HEK293 (cell line): ENCODE results near the gene GLT6D1.
A peak's percentile ranks its signal among the peaks of the same experiment; 100 is the strongest.
"Not testable (repeated sequence)": the region's sequence is repeated elsewhere in the genome, so short reads cannot be mapped to it uniquely, and the experiment has no call there.

ENCODE experiments used
- CTCF ChIA-PET: fragments of 350-600 bp; formaldehyde crosslinking; extraction: SDS; loops from one replicate; lab custom pipeline; 2021; ENCODE audit warnings: antibody characterized with exemption; lab: Yijun Ruan, JAX
- POLR2A ChIA-PET: fragments of 300-600 bp; formaldehyde crosslinking; extraction: SDS; loops from one replicate; lab custom pipeline; 2020; ENCODE audit warnings: antibody characterized with exemption, inconsistent platforms; lab: Yijun Ruan, JAX
- H3K27ac ChIP-seq: fragments of 200-500 bp; sonication (Bioruptor generic); 2 replicates; pipeline ENCODE4 v1.5.1; 2014; ENCODE audit warnings: low read depth, low read length, control low read depth, inconsistent platforms; ENCODE audit errors: extremely low read depth
- H3K36me3 ChIP-seq, 2 experiments: fragments of 200-500 bp in 1 of 2; sonication (Bioruptor generic) in 1 of 2; 1 replicate in 1 of 2; 2 replicates in 1 of 2; pipeline ENCODE4 v1.5.1; 2014 to 2017; ENCODE audit warnings: inconsistent platforms in 2 of 2, low read length in 2 of 2; ENCODE audit not compliant: control insufficient read depth in 2 of 2, insufficient read depth in 1 of 2
- H3K4me1 ChIP-seq: fragments of 200-500 bp; sonication (Bioruptor generic); 2 replicates; pipeline ENCODE4 v1.5.1; 2014; ENCODE audit warnings: mild to moderate bottlenecking, low read length, inconsistent platforms; ENCODE audit not compliant: control insufficient read depth, insufficient read depth
- H3K4me3 ChIP-seq: 2 replicates; pipeline ENCODE4 v1.5.1; 2011; ENCODE audit warnings: low read depth, mild to moderate bottlenecking, control low read depth, low read length, moderate library complexity
- H3K9me3 ChIP-seq: fragments of 200-500 bp; sonication (Bioruptor generic); 2 replicates; pipeline ENCODE4 v1.5.1; 2014; ENCODE audit warnings: low read depth, low read length, inconsistent platforms; ENCODE audit not compliant: control insufficient read depth, insufficient read depth
- GLI4 ChIP-seq: fragments of 450-650 bp; formaldehyde crosslinking; IDR thresholded peaks from 2 replicates; pipeline ENCODE4 v1.5.1; 2016; ENCODE audit warnings: missing biosample characterization, missing genetic modification characterization
- IKZF3 ChIP-seq: fragments of 450-650 bp; IDR thresholded peaks from 2 replicates; pipeline ENCODE4 v1.5.0; 2018; ENCODE audit warnings: missing biosample characterization, mild to moderate bottlenecking, missing genetic modification characterization, moderate library complexity
- MZF1 ChIP-seq: fragments of 450-650 bp; formaldehyde crosslinking; IDR thresholded peaks from 2 replicates; pipeline ENCODE4 v1.5.1; 2017; ENCODE audit warnings: missing biosample characterization, missing genetic modification characterization, borderline replicate concordance
- SCRT2 ChIP-seq: fragments of 450-650 bp; formaldehyde crosslinking; IDR thresholded peaks from 2 replicates; pipeline ENCODE4 v1.5.1; 2016; ENCODE audit warnings: missing biosample characterization, missing genetic modification characterization
- YY2 ChIP-seq: fragments of 450-650 bp; formaldehyde crosslinking; IDR thresholded peaks from 2 replicates; pipeline ENCODE4 v1.5.1; 2016; ENCODE audit warnings: missing biosample characterization, missing genetic modification characterization
- ZBTB8A ChIP-seq: fragments of 450-650 bp; formaldehyde crosslinking; IDR thresholded peaks from 2 replicates; pipeline ENCODE4 v1.5.1; 2016; ENCODE audit warnings: missing biosample characterization, missing genetic modification characterization
- ZFP69B ChIP-seq: fragments of 450-650 bp; formaldehyde crosslinking; IDR thresholded peaks from 2 replicates; pipeline ENCODE4 v1.5.1; 2016; ENCODE audit warnings: missing biosample characterization, missing genetic modification characterization
- ZNF274 ChIP-seq, 2 experiments: fragments of 200-500 bp in 1 of 2; fragments of 450-650 bp in 1 of 2; sonication (Bioruptor generic) in 1 of 2; formaldehyde crosslinking in 1 of 2; IDR thresholded peaks; 2 replicates each; pipeline versions ENCODE4 v1.5.1 to v1.6.1; 2014 to 2016; ENCODE audit warnings: borderline replicate concordance in 1 of 2, inconsistent platforms in 1 of 2, low read length in 1 of 2, missing biosample characterization in 1 of 2, missing genetic modification characterization in 1 of 2
- ZNF280C ChIP-seq: fragments of 450-650 bp; formaldehyde crosslinking; IDR thresholded peaks from 2 replicates; pipeline ENCODE4 v1.5.1; 2016; ENCODE audit warnings: missing biosample characterization, missing genetic modification characterization
- ZNF324 ChIP-seq: fragments of 450-650 bp; formaldehyde crosslinking; IDR thresholded peaks from 2 replicates; pipeline ENCODE4 v1.5.1; 2016; ENCODE audit warnings: missing biosample characterization, missing genetic modification characterization
- ZNF335 ChIP-seq: fragments of 450-650 bp; formaldehyde crosslinking; conservative IDR thresholded peaks from 2 replicates; pipeline ENCODE4 v1.5.1; 2016; ENCODE audit warnings: missing biosample characterization, missing genetic modification characterization
- ZNF404 ChIP-seq: fragments of 450-650 bp; formaldehyde crosslinking; IDR thresholded peaks from 2 replicates; pipeline ENCODE4 v1.5.1; 2017; ENCODE audit warnings: missing biosample characterization, missing genetic modification characterization
- ZNF48 ChIP-seq: fragments of 450-650 bp; formaldehyde crosslinking; IDR thresholded peaks from 2 replicates; pipeline ENCODE4 v1.5.1; 2016; ENCODE audit warnings: missing biosample characterization, missing genetic modification characterization
- ZNF510 ChIP-seq: fragments of 450-650 bp; formaldehyde crosslinking; IDR thresholded peaks from 2 replicates; pipeline ENCODE4 v1.5.1; 2018; ENCODE audit warnings: mild to moderate bottlenecking, missing genetic modification characterization, missing biosample characterization; ENCODE audit not compliant: insufficient replicate concordance
- ZNF514 ChIP-seq: fragments of 450-650 bp; formaldehyde crosslinking; IDR thresholded peaks from 2 replicates; pipeline ENCODE4 v1.5.1; 2016; ENCODE audit warnings: missing biosample characterization, missing genetic modification characterization
- ZNF610 ChIP-seq: fragments of 450-650 bp; formaldehyde crosslinking; IDR thresholded peaks from 2 replicates; pipeline ENCODE4 v1.5.1; 2016; ENCODE audit warnings: missing biosample characterization, missing genetic modification characterization, borderline replicate concordance
- ZNF704 ChIP-seq: fragments of 450-650 bp; formaldehyde crosslinking; IDR thresholded peaks from 2 replicates; pipeline ENCODE4 v1.5.1; 2016; ENCODE audit warnings: missing biosample characterization, missing genetic modification characterization
- ZSCAN23 ChIP-seq: fragments of 450-650 bp; formaldehyde crosslinking; IDR thresholded peaks from 2 replicates; pipeline ENCODE4 v1.5.1; 2016; ENCODE audit warnings: missing biosample characterization, missing genetic modification characterization
- ZSCAN4 ChIP-seq: fragments of 450-650 bp; formaldehyde crosslinking; IDR thresholded peaks from 2 replicates; pipeline ENCODE4 v1.5.1; 2017; ENCODE audit warnings: missing biosample characterization, missing genetic modification characterization
- ZSCAN5A ChIP-seq: fragments of 450-650 bp; formaldehyde crosslinking; IDR thresholded peaks from 2 replicates; pipeline ENCODE4 v1.5.1; 2016; ENCODE audit warnings: missing biosample characterization, missing genetic modification characterization

Gene GLT6D1

GRCh38 chr9:135676891-135677290 is 37.6 kb upstream of the GLT6D1 start (continued):
- no peak for TF ChIP-seq YY2 (tag by site-specific recombination)
- no peak for TF ChIP-seq ZNF404 (tag by site-specific recombination)

GRCh38 chr9:135674977-135675376 is 35.6 kb upstream of the GLT6D1 start:
- H3K4me3 ChIP-seq, result no peak overlapping the region
- H3K36me3 ChIP-seq, result no peaks in the 10 kb centered on the region
- no peak overlapping the region for H3K27ac ChIP-seq
- H3K9me3 ChIP-seq, result no peaks in the 10 kb centered on the region
- TF ChIP-seq SCRT2 (tag by site-specific recombination) (peak; percentile 50), ZNF704 (no peak)
- TF ChIP-seq, all 188 proteins: peak for 1
- POLR2A ChIA-PET, result no interaction called here
- H3K4me1 ChIP-seq, result no peaks in the 10 kb centered on the region
- CTCF ChIA-PET, result no interaction called here

GRCh38 chr9:135673941-135674340 is 34.6 kb upstream of the GLT6D1 start:
- no peak for TF ChIP-seq ZNF510 (tag by site-specific recombination)
- no peak for TF ChIP-seq MZF1 (tag by site-specific recombination)
- no peak for TF ChIP-seq ZNF274 (IDR thresholded peaks at IDR 0.05; ENCODE audit: low read length)
- TF ChIP-seq ZNF274 (tag by site-specific recombination; IDR thresholded peaks at IDR 0.05; ENCODE audit: borderline replicate concordance), result no peak
- TF ChIP-seq ZNF48 (tag by site-specific recombination), result no peak
- no peak for TF ChIP-seq ZSCAN23
- no peak for TF ChIP-seq GLI4 (tag by site-specific recombination)
- no peak for TF ChIP-seq ZNF324
- TF ChIP-seq ZNF514 (tag by site-specific recombination), result no peak
- no peak for TF ChIP-seq ZNF280C (tag by site-specific recombination)
- TF ChIP-seq ZFP69B (tag by site-specific recombination), result no peak
- no peak for TF ChIP-seq ZBTB8A
- no peak for TF ChIP-seq IKZF3 (tag by site-specific recombination)
- no peak for TF ChIP-seq ZNF335 (tag by site-specific recombination)
- TF ChIP-seq ZSCAN4 (tag by site-specific recombination), result no peak
- TF ChIP-seq ZNF610, result no peak
- TF ChIP-seq ZSCAN5A (tag by site-specific recombination), result no peak
- ChIA-PET CTCF (interaction anchor here (0.7 kb wide), 1 partner anchor 79 kb away, joined by 5 read pairs; no protein-coding TSS in a partner anchor), POLR2A (no interaction called here)
- Histone ChIP-seq H3K27ac (no peak overlapping the region), H3K4me1 (no peaks in the 10 kb centered on the region), H3K4me3 (no peak overlapping the region), H3K9me3 (no peaks in the 10 kb centered on the region), H3K36me3 (no peaks in the 10 kb centered on the region)

- POLR2A ChIA-PET, result interaction anchor here (0.7 kb wide), 1 partner anchor 31 kb away, joined by 3 read pairs; no protein-coding TSS in a partner anchor
- CTCF ChIA-PET, result interaction anchor here (1.1 to 1.3 kb wide), 2 partner anchors 36 to 68 kb away, joined by 5 to 6 read pairs; no protein-coding TSS in a partner anchor
- H3K4me3 ChIP-seq, H3K27ac ChIP-seq, H3K9me3 ChIP-seq, H3K4me1 ChIP-seq, H3K36me3 ChIP-seq: not testable (repeated sequence)
Observed at GRCh38 chr9:135672786-135673185, 33.4 kb upstream of the GLT6D1 start.
